Measurements from ENCODE around the gene NASP. TPM values are rescaled to one million over a fixed set of nuclear protein-coding genes. Genes with fewer than 3 reads are reported as not detected.

NASP gene, protein sequence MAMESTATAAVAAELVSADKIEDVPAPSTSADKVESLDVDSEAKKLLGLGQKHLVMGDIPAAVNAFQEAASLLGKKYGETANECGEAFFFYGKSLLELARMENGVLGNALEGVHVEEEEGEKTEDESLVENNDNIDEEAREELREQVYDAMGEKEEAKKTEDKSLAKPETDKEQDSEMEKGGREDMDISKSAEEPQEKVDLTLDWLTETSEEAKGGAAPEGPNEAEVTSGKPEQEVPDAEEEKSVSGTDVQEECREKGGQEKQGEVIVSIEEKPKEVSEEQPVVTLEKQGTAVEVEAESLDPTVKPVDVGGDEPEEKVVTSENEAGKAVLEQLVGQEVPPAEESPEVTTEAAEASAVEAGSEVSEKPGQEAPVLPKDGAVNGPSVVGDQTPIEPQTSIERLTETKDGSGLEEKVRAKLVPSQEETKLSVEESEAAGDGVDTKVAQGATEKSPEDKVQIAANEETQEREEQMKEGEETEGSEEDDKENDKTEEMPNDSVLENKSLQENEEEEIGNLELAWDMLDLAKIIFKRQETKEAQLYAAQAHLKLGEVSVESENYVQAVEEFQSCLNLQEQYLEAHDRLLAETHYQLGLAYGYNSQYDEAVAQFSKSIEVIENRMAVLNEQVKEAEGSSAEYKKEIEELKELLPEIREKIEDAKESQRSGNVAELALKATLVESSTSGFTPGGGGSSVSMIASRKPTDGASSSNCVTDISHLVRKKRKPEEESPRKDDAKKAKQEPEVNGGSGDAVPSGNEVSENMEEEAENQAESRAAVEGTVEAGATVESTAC
- total RNA-seq (2014; rRNA removed; shearing (Covaris generic)) = 135 and 136 TPM in 2 replicates

GRCh38 chr1:45583666-45584350 lies at the start of gene NASP:
Gene NASP (plus strand): TSS chr1:45584041. CDS start chr1:45584147, 106 bp downstream.
- peak; percentile 74 for DNase-seq (ENCODE audit: low spot score)

GRCh38 chr1:45535988-45536766 lies 47.7 kb upstream of the NASP start:
- no peak for DNase-seq (ENCODE audit: low spot score)

GRCh38 chr1:45536886-45537285 lies 47.0 kb upstream of the NASP start:
- DNase-seq (ENCODE audit: low spot score) = no peak

DNA sequence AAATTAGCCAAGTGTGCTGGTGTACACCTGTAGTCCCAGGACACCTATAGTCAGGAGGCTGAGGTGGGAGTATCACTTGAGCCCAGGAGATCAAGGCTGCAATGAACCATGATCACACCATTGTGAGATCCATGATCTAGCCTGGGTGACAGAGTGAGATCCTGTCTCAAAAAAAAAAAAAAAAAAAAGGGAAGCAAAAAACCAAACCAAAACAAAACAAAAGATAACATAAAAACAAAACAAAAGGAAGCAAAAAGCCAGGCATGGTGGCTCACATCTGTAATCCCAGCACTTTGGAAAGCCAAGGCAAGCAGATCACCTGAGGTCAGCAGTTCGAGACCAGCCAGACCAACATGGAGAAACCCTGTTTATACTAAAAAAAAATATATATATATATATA lies 42.6 kb upstream of the NASP start:
- DNase-seq (ENCODE audit: low spot score) = no peak

DNA sequence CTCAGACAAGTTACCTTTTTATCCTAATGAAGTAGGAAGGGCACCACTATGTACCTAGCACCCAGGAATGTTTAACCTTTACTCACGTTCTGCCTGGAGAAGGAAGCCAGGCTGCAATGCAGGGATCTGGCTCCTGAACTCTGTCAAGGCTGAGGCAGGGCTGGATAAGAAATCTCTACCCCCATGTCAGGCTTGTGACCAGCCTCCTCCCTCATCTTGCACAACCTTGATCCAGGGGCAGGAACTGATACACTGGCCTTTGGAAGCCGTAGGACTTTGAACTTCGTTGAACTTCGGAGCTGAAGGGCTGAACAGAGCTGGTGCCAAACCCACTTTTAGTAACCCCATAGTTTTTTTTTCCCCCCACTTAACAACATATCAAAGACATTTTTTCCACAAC lies 41.2 kb upstream of the NASP start:
- no peak for DNase-seq (ENCODE audit: low spot score)

DNA sequence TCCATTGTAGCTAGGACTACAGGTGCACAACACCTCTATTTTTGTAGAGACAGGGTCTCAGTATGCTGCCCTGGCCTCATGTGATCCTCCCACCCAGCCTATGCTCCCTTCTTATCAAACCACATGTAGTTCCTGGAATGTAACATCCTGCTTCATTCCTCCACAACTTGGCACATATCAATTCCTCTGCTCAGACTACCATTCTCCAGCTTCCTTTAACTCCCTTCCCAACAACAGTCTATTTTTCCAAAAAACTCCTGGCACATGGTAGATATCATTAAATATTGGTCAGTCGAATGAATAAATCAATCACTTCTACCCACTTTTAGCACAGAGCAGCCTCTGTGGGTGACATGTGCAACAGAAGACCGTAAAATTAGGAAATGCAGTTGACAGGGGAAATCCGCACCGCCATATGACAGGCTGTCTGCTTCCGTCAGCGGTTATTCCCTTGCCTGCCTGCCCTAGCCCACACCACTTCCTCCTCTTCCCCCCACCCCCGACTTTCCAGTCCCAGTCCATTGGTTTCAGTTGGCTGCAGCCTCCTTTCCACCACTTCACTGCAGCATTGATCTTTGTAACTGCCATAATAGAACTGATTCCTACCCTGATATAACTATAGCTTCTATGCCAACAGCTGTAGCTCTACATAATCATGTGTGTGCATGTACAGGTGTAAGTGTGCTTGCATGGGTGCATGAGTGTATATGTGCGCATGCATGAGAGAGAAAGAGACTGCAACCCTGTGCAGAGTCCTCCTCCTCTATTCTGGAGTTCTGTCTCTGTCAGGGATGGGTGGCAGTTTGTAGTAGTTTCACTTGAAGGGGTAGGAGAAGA lies 40.0 kb upstream of the NASP start:
- peak; percentile 62 for DNase-seq (ENCODE audit: low spot score)

GRCh38 chr1:45544530-45544929 lies 39.3 kb upstream of the NASP start:
- DNase-seq (ENCODE audit: low spot score) = no peak

- DNase-seq (ENCODE audit: low spot score) = no peak
Observed at GRCh38 chr1:45545019-45545493, 38.8 kb upstream of the NASP start.

- DNase-seq (ENCODE audit: low spot score) = no peak
Observed at GRCh38 chr1:45545553-45546310, 38.1 kb upstream of the NASP start.

GRCh38 chr1:45550401-45551351 lies 33.2 kb upstream of the NASP start, which contains the start of gene AKR1A1:
Gene AKR1A1 (plus strand): TSS chr1:45550826. CDS start chr1:45561795, 10,969 bp downstream.
- peak; percentile 82 for DNase-seq (ENCODE audit: low spot score)

GRCh38 chr1:45551684-45552083 lies 32.2 kb upstream of the NASP start:
- no peak for DNase-seq (ENCODE audit: low spot score)

- DNase-seq (ENCODE audit: low spot score) = no peak
Observed at GRCh38 chr1:45552331-45552730, 31.5 kb upstream of the NASP start.

- no peak for DNase-seq (ENCODE audit: low spot score)
Observed at GRCh38 chr1:45554198-45554597, 29.6 kb upstream of the NASP start.

DNA sequence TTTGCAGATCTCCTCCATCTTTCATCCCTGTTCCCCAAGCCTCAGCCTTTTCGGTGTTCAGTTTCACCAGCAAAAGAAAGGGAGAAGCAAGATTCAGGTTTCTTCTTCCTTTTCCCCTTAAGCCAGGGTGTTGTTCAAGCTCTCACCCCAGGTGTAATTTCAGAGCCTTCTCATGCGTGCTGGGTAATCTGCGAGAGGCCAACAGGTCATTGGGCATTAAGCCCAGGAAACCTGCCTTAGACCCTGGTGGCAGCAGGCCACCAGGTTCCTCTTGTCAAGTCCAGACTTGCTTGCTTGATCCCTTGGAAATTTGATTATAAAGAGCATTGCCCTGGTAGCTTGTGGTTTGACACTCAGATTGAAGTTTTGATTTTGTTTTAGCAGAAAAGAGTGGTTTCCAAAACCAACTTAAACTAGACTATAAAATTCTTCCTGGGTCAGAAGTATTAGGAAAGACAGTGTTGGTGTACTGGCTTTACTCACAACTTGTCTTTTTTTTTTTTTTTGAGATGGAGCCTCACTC lies 26.4 kb upstream of the NASP start:
- DNase-seq (ENCODE audit: low spot score) = no peak

GRCh38 chr1:45563843-45564242 lies 20.0 kb upstream of the NASP start:
- DNase-seq (ENCODE audit: low spot score) = no peak

- no peak for DNase-seq (ENCODE audit: low spot score)
Observed at GRCh38 chr1:45566722-45567121, 17.1 kb upstream of the NASP start.

DNA sequence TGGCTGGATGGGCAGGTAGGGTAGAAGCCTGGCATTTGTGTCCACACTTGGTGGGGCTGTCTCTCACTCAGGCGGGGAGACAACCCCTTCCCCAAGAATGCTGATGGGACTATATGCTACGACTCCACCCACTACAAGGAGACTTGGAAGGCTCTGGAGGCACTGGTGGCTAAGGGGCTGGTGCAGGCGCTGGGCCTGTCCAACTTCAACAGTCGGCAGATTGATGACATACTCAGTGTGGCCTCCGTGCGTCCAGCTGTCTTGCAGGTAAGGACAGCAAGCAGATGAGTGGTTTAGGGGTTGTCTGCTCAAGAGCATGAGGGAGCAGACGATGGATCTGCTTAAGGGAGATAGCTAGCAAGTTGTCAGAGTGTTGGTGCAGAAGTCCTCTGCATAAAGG lies 15.9 kb upstream of the NASP start:
- DNase-seq (ENCODE audit: low spot score) = no peak

GRCh38 chr1:45568421-45568820 lies 15.4 kb upstream of the NASP start:
- DNase-seq (ENCODE audit: low spot score) = no peak
